ENCODE measurements around the gene CBFA2T2.

GRCh38 chr20:33507461-33507860, 17.6 kb downstream of the CBFA2T2 start:
- TF ChIP-seq POLR2A (IDR thresholded peaks at IDR 0.05; ENCODE audit: low read depth, low read length) (no peak), POLR2AphosphoS5 (IDR thresholded peaks at IDR 0.05; ENCODE audit: insufficient read depth, low read depth, low read length) (no peak), CTCF (IDR thresholded peaks at IDR 0.05; ENCODE audit: extremely low read depth in 1 of 2, insufficient read depth in 1 of 2, low read depth in 1 of 2, low read length in 2 of 2) (no peak), JUN (IDR thresholded peaks at IDR 0.05; ENCODE audit: borderline replicate concordance, insufficient read depth, insufficient read length, low read depth) (no peak)
